ENCODE measurements around the gene KPNA3. TPM values are rescaled to one million over a fixed set of nuclear protein-coding genes. Genes with fewer than 3 reads are reported as not detected.

Gene KPNA3
- total and polyA plus RNA-seq, 2 donors (not counting 3 experiments of a cell fraction or from before 2014, with no cell fraction given), result 19.6 to 60.4 TPM

DNA sequence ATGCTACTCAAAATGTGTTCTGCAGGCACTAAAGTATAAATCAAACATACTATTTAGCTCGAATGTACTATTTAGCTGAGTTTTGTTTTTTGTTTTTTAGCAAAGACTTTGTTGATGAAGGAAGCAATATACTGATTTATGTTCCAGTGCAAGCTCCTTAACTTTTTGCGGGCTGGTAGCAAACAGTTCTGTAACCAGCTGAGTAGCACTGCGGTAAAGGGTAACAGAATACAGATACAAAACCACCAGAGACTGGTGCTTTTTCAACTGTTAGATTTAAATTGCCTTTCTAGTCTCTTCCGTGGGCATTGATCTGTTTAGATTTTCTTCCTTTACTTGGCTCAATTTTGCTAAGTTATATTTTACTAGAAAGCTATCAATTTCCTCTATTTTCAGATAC, 39.0 kb upstream of the KPNA3 start:
- no peak for DNase-seq (ENCODE audit: low read depth, low spot score)
- ChIA-PET CTCF (no interaction called here), POLR2A (no interaction called here)
- dilution Hi-C loops (cut with MboI; ENCODE audit: extremely low pct_ligation_motif_present, low sequenced_read_pairs) (no loop called here), intact Hi-C loops (cut with micrococcal nuclease) (no loop called here)
- Histone ChIP-seq H3K9me1 (replicated peaks; ENCODE audit: control insufficient read depth, extremely low read depth, insufficient read depth, low read length) (no peaks in the 10 kb centered on the region), H4K20me1 (replicated peaks; ENCODE audit: control insufficient read depth, extremely low read depth, insufficient read depth, low read length) (no peaks in the 10 kb centered on the region), H2AFZ (ENCODE audit: low read depth, low read length) (no peak overlapping the region), H3K4me3 (replicated peaks in 1 of 3; ENCODE audit: insufficient read depth in 1 of 3, low read depth in 1 of 3, low read length in 3 of 3) (no peak overlapping the region), H3K27me3 (ENCODE audit: control insufficient read depth in 2 of 2, insufficient read depth in 2 of 2, low read length in 2 of 2) (peaks cover 7 to 8% of the 10 kb centered on the region in 2 experiments), H3K36me3 (ENCODE audit: control insufficient read depth in 2 of 2, extremely low read depth in 1 of 2, insufficient read depth in 2 of 2, low read length in 2 of 2) (no peaks in the 10 kb centered on the region), H3K4me1 (ENCODE audit: control insufficient read depth, extremely low read depth, insufficient read depth, low read length) (no peaks in the 10 kb centered on the region), H3K4me2 (ENCODE audit: insufficient read depth, low read length) (no peak overlapping the region), H3K27ac (ENCODE audit: insufficient read depth, low read depth, low read length) (no peak overlapping the region), H3K9me3 (replicated peaks; ENCODE audit: control insufficient read depth, insufficient read depth, low read length) (no peaks in the 10 kb centered on the region), H3K79me2 (ENCODE audit: control insufficient read depth, insufficient read depth, low read length) (no peaks in the 10 kb centered on the region), H3K9ac (replicated peaks; ENCODE audit: extremely low read depth, insufficient read depth, low read length) (no peak overlapping the region)
- no peak for TF ChIP-seq GATA2 (IDR thresholded peaks at IDR 0.05; ENCODE audit: insufficient read depth, insufficient read length, low read depth, low read length)
- no peak for TF ChIP-seq MYC (IDR thresholded peaks at IDR 0.05; ENCODE audit: low read depth, low read length)
- no peak for TF ChIP-seq POLR2AphosphoS5 (IDR thresholded peaks at IDR 0.05; ENCODE audit: insufficient read depth, low read depth, low read length)
- no peak for TF ChIP-seq MAX (IDR thresholded peaks at IDR 0.05; ENCODE audit: insufficient read depth, insufficient read length)
- TF ChIP-seq FOS (IDR thresholded peaks at IDR 0.05; ENCODE audit: borderline replicate concordance, insufficient read depth, low read length), result no peak
- TF ChIP-seq POLR2A (IDR thresholded peaks at IDR 0.05; ENCODE audit: low read depth, low read length), result no peak
- TF ChIP-seq JUN (IDR thresholded peaks at IDR 0.05; ENCODE audit: borderline replicate concordance, insufficient read depth, insufficient read length, low read depth), result no peak
- TF ChIP-seq CTCF (IDR thresholded peaks at IDR 0.05; ENCODE audit: extremely low read depth in 1 of 2, insufficient read depth in 1 of 2, low read depth in 1 of 2, low read length in 2 of 2), result no peak
- no peak for TF ChIP-seq EZH2 (IDR thresholded peaks at IDR 0.05; ENCODE audit: borderline replicate concordance, low read depth, low read length, severe bottlenecking)
- no TSS peak for BruUV-seq (replicated peaks)
- FAIRE-seq, result no peak
